Mucosa of descending colon (tissue), 3 donors: ENCODE data around the gene PIP4P1. TPM values are rescaled to one million over a fixed set of nuclear protein-coding genes. Genes with fewer than 3 reads are reported as not detected.

Source experiments
- ATAC-seq: fragments of 200-7000 bp; cut with Tn5 transposase; one replicate; pipeline ENCODE4 v1.9.1; 2020; ENCODE audit warnings: mild to moderate bottlenecking, moderate library complexity
- DNase-seq, 3 donors: peaks; one replicate each; pipeline ENCODE4 v3.0.0-alpha.2; 2020
- H3K36me3 ChIP-seq: fragments of 200-600 bp; one replicate; pipeline ENCODE4 v1.8.0; 2021; ENCODE audit warnings: low read depth, mild to moderate bottlenecking
- H3K4me1 ChIP-seq: fragments of 200-600 bp; one replicate; pipeline ENCODE4 v1.8.0; 2021; ENCODE audit warnings: low read depth, mild to moderate bottlenecking
- H3K4me3 ChIP-seq: fragments of 200-600 bp; one replicate; pipeline ENCODE4 v1.8.0; 2021; ENCODE audit warnings: mild to moderate bottlenecking
- H3K9me3 ChIP-seq: fragments of 200-600 bp; one replicate; pipeline ENCODE4 v1.8.0; 2021; ENCODE audit warnings: mild to moderate bottlenecking
- CTCF ChIP-seq: fragments of 200-600 bp; IDR thresholded peaks from one replicate; pipeline ENCODE4 v1.8.0; 2022; ENCODE audit warnings: antibody characterized with exemption, mild to moderate bottlenecking
- intact Hi-C, 2 donors: fragments of 100-400 bp; cut with DNase I in 1 of 2; cut with micrococcal nuclease in 1 of 2; formaldehyde crosslinking; loops; one replicate each; pipeline versions ENCODE4 v1.11.0 to v1.11.1; 2022; cut with DNase I, micrococcal nuclease
- total RNA-seq, 3 donors: library from RNA; stranded (reverse); fragmentation: NEBNext Ultra II Directional in 2 of 3; extraction: Animal tissue kit (Norgen Biotek cat#: 25700) in 2 of 3; gene quantifications; one replicate each; pipeline versions ENCODE4 v1.2.1 to v1.2.4, GENCODE V29; 2021 to 2023
- donor health status: DM: no; HTN: no; CAD: no; lungs with moderate emphysema.
- donor health status: DM: no; HTN: no; CAD: no.
- donor health status: DM: no; HTN: yes; CAD: no.

PIP4P1 gene
- total RNA-seq, 3 donors from 2014 or later = 40.6 to 48.4 (median 45.5) TPM

DNA sequence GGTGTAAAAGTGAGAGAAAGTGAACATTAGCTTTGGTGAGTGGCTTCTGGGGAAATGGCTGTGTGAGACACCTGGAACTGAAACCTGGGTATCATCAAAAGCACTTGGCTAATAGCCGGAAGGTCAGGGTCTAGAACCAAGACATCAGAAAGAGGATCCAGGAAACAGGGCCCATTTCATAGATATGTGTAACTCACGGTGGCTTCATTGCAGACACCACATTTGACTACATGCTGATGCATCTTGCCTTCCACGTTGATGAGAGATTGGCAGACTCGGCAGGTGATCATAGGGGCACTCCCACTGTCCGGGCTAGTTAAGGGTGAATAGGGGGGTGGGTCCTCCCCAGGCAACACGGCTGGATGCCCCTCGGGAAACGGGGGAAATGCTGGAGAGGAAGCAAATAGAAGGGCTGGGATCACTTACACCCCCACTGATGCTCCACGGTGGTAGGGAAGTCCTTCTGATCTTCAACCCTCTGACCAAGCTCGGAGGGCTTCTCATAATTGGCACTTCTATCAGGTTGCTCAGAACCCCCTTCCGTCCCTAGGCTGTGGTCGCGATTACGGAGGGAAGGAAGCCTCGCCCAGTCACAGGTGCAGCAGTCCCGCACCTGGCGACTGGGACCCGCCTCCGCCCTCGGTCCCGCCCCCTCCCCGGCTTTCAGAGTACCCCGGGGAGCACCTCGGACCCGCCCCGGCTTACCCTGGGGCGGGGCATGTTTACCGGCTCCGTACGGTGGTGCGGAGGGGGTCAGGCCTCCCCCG lies 593 bp downstream of the PIP4P1 start:
- ATAC-seq (peak; percentile 63), DNase-seq (peak; percentile 79 to 90 (median 86))
- H3K4me3 ChIP-seq = peak overlapping the region; percentile 79
- H3K9me3 ChIP-seq = no peaks in the 10 kb centered on the region
- peaks cover 24% of the 10 kb centered on the region for H3K4me1 ChIP-seq
- intact Hi-C loops = loop anchor here in 1 of 2 donors (5.0 kb wide), 1 partner anchor 43 kb away; no protein-coding TSS in a partner anchor
- peaks cover 13% of the 10 kb centered on the region for H3K36me3 ChIP-seq
- TF ChIP-seq CTCF = no peak

DNA sequence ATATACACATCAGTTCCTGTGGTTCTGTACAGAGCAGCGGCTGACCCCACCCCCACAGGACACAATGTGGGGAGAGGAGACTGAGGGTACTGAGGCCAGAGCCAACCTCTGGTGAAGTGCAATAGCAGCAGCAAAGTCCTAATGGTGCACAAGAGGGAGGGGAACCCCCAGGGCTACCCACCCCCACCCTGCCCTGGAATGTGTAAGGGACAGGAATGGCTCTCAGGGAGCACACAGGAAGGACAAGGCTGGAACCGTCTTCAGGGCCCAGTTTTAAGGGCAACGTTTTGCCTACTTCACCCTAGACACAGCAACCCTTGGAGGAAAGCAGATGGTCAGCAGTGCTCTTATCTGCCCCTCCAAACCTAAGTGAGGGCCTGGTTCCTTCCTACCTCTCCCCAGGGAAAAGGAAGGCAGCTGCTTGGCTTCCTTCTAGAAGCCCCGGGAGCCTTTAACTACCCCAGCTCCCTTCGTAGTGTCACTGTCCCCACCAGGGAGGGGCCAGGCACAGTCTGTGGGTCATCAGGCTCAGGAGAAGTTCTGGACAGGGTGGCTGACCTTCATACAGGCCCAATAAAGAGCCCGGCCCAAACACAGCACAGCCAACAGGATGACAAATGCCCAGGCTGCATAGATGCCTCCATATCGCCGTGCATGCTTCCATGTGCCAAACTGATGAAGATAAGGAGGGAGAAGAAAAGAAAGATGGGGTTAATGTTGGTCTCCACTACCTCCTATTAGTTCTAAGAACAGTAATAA lies 3.0 kb downstream of the PIP4P1 start:
- H3K4me1 ChIP-seq = peaks cover 34% of the 10 kb centered on the region
- intact Hi-C loops = no loop called here
- no peak for ATAC-seq
- no peak overlapping the region for H3K4me3 ChIP-seq
- TF ChIP-seq CTCF = no peak
- H3K9me3 ChIP-seq = no peaks in the 10 kb centered on the region
- DNase-seq = no peak
- H3K36me3 ChIP-seq = peaks cover 13% of the 10 kb centered on the region

GRCh38 chr14:20456971-20457370 lies 4.3 kb downstream of the PIP4P1 start:
- ATAC-seq (no peak), DNase-seq (peak in 2 of 3 donors; percentile 29 to 37)
- Histone ChIP-seq H3K4me3 (no peak overlapping the region), H3K9me3 (no peaks in the 10 kb centered on the region), H3K4me1 (peaks cover 32% of the 10 kb centered on the region), H3K36me3 (peaks cover 13% of the 10 kb centered on the region)
- intact Hi-C loops = no loop called here
- no peak for TF ChIP-seq CTCF

DNA sequence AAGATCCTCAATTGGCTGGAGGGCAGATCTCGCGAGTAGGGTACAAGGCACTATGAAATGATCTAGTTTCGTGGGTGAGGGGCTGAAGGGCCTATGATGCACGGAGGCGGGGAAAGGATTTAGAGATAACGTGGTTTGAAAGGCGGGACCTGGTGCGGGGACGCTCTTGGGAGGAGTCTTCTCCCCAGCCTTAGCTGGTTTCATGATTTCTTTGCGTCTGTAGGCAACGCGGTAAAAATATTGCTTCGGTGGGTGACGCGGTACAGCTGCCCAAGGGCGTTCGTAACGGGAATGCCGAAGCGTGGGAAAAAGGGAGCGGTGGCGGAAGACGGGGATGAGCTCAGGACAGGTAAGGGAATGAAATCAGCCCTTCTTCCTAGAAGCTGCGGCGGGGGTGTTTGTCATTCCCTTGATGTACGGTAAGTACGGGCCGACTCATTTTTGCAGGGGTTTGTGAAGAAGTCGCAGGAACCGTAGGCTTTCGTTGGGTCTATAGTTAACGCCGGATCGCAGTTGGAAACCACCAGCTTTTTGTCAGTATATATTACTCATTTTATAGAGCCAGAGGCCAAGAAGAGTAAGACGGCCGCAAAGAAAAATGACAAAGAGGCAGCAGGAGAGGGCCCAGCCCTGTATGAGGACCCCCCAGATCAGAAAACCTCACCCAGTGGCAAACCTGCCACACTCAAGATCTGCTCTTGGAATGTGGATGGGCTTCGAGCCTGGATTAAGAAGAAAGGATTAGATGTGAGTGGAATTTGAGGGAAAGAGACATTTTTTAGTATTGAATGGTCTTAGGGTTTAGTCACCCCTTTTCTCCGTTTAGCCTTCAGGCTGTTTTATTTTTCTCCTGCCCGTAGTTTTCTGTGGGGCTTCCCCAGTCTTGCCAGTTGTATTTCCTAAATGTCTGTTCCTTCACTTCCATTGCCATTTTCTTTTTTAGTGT lies 5.6 kb downstream of the PIP4P1 start:
- intact Hi-C loops = loop anchor here in 1 of 2 donors (2.0 kb wide), 1 partner anchor 43 kb away; the partner anchor contains the start of gene TEP1
- Histone ChIP-seq H3K4me3 (peak overlapping the region; percentile 42), H3K36me3 (peaks cover 9% of the 10 kb centered on the region), H3K4me1 (peaks cover 32% of the 10 kb centered on the region), H3K9me3 (no peaks in the 10 kb centered on the region)
- DNase-seq = peak in 1 of 3 donors; percentile 77
- no peak for TF ChIP-seq CTCF
- ATAC-seq = peak; percentile 70
